GM12891 (cell line): Measurements from ENCODE around the gene CCDC110. TPM values are rescaled to one million over a fixed set of nuclear protein-coding genes. Genes with fewer than 3 reads are reported as not detected.
"Not testable (repeated sequence)": the region's sequence is repeated elsewhere in the genome, so short reads cannot be mapped to it uniquely, and the experiment has no call there.

Source experiments
- DNase-seq: peaks from one replicate; pipeline ENCODE4 v3.0.0; 2011; ENCODE audit warnings: low spot score; ENCODE audit not compliant: insufficient read length
- FAIRE-seq: peaks from 2 replicates; lab custom pipeline; 2011; peaks lifted over from hg19 to GRCh38; lab: Jason Lieb, UNC
- PAX5 ChIP-seq: IDR thresholded peaks from 2 replicates; pipeline ENCODE4 v1.6.1; 2011; ENCODE audit warnings: low read length, moderate library complexity, mild to moderate bottlenecking; ENCODE audit not compliant: insufficient read depth, severe bottlenecking
- POLR2A ChIP-seq: IDR thresholded peaks from 2 replicates; pipeline ENCODE4 v1.6.1; 2011; ENCODE audit warnings: low read depth, low read length, control low read depth
- POLR2AphosphoS5 ChIP-seq: IDR thresholded peaks from 2 replicates; pipeline ENCODE4 v1.6.1; 2011; ENCODE audit warnings: low read depth, low read length, control low read depth
- POU2F2 ChIP-seq: IDR thresholded peaks from 2 replicates; pipeline ENCODE4 v1.6.1; 2011; ENCODE audit warnings: low read depth, mild to moderate bottlenecking, control low read depth, low read length, moderate library complexity
- SPI1 ChIP-seq: IDR thresholded peaks from 2 replicates; pipeline ENCODE4 v1.6.1; 2011; ENCODE audit warnings: low read depth, low read length, control low read depth
- TAF1 ChIP-seq: IDR thresholded peaks from 2 replicates; pipeline ENCODE4 v1.6.1; 2011; ENCODE audit warnings: low read depth, low read length, control low read depth
- polyA plus RNA-seq: library from polyadenylated mRNA; unstranded; fragments of >200 nt; gene quantifications from one replicate; pipeline ENCODE4 v1.2.1, GENCODE V29; 2012; ENCODE audit warnings: low read depth, missing spikeins, inconsistent platforms; ENCODE audit not compliant: missing spikeins

Gene CCDC110
- polyA plus RNA-seq = 1.4 TPM

DNA sequence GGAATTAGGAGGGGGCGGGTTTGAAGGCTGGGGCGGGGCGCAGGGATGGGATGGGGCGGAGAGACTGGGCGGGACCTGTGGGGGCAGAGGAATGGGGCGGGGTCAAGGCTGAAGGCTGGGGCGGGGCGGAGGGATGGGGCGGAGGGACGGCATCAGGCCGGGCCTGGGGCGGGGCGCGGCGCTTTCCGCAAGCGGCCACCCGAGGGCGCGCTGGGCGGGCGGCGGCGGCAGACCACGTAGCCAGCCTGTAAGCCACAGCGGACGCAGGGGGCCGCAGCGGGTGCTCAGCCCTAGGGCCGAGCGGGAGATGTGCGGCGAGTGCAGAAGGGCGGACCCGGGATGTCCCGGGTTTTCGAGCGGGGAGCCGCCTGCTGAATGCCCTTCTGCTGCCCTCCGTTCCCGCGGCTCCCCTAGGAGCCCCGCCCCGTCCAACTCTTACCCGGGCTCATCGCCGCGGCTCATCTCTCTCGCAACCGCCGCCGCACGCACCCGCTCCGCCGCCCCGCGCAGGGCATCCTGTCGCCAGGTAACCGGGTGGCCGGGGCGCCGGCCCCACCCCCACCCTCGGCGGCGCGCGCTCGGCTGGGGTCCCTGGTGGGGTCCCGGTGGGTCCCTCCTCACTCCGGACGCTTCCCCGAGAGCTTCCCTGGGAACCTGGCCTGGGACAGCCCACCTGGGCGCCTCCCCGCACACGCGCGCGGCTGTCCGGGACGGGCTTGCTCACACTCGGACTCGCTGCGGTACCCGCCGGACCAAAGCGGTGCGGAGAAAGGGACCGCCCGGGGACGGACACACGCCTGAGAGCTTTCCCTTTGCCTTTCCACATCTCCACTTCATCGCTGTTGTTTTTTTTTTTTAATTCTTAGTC is at the start of gene CCDC110:
TSS of gene CCDC110 (minus strand) at position 499 of the 868 bp plus-strand sequence. CDS start at position 449, 50 bp downstream.
- peak; percentile 89 for FAIRE-seq
- DNase-seq = peak; percentile 92
- TF ChIP-seq TAF1 (no peak), POLR2AphosphoS5 (no peak), POLR2A (no peak), POU2F2 (no peak; the same call in 1 of the 2 replicates), SPI1 (no peak), PAX5 (peak; percentile 32)

DNA sequence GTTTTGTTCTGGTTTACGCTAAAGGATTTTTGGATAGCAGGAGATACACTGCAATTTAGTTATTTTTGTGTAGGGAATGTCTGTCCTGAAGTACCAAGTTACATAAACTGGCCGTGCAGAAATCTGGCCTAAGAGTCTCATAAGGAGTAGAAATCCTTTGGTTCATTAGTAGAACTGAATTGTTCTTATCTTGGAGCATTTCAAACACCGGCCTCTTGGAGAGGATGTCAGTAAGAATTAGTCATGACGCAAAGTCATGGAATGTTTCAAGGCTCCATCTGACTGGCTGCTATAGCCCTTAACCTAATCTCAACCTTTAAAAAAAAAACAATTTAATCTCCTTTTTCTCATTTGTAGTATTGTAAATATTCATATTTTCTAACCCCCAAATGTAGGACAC is 48.6 kb upstream of the CCDC110 start:
- FAIRE-seq (no peak), DNase-seq (no peak)
- TF ChIP-seq TAF1 = no peak
- no peak for TF ChIP-seq POLR2A
- TF ChIP-seq SPI1 = no peak
- no peak for TF ChIP-seq PAX5
- TF ChIP-seq POLR2AphosphoS5 = no peak
- TF ChIP-seq POU2F2 = no peak

DNA sequence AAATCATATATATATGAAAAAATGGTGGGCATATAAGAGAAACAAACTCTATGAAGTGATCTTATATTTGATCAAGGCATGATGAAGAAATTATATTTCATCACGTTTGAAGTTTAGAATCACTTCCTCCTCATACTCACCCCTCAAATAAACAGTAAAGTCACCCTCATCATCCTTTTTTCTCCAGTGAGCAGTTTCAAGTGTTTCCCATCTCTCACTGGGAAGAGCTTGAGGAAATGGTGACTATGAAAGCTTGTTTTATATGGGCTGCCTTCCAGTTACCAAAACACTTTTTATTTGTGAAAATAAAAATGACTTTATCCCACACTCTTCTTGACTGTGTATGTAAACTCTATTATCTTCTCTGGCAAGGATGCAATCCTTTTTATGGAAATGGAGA is 47.0 kb upstream of the CCDC110 start:
- DNase-seq (no peak), FAIRE-seq (no peak)
- TF ChIP-seq POLR2A = no peak
- no peak for TF ChIP-seq SPI1
- TF ChIP-seq POLR2AphosphoS5 = no peak
- no peak for TF ChIP-seq PAX5
- no peak for TF ChIP-seq POU2F2
- no peak for TF ChIP-seq TAF1

DNA sequence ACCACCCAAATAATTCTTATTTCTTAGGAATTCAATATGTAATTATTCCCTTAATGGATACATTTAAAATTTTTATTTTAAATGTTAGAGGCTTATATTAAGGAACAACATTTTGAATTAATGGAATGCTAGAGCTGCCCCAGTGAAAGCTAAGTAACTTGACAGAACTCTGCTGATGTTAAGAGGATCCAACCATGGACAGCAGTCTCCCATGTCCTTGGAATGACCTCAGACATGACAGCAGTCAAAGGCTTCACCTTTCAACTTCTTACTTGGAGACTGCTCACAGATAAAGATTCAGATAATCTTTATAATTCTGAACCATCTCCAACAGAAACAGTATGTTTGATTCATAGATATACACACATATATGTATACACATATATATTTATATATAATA is 46.5 kb upstream of the CCDC110 start:
- TF ChIP-seq POU2F2 = no peak
- TF ChIP-seq POLR2A = no peak
- no peak for TF ChIP-seq SPI1
- TF ChIP-seq PAX5 = no peak
- no peak for TF ChIP-seq POLR2AphosphoS5
- no peak for TF ChIP-seq TAF1
- FAIRE-seq = no peak
- no peak for DNase-seq

DNA sequence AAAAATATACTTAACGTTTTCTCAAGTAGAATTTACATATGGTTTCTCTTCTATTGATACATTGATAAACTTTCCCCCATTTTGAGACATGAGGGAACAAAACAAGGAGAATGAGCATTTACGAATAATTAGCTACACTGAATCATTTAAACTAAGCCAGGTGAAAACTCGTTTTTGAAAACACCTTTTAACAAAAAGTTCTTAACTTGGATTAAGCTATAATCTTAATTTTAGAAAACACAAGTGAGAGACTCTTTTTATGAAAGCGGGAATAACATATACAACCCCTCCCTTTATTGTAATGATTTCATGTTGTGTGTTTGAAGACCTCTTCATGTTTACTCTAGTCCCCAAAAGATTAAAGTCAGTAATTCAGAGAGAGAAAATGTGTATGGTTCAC is 43.7 kb upstream of the CCDC110 start:
- TF ChIP-seq POLR2AphosphoS5 = no peak
- no peak for TF ChIP-seq TAF1
- no peak for TF ChIP-seq SPI1
- TF ChIP-seq POLR2A = no peak
- no peak for TF ChIP-seq PAX5
- TF ChIP-seq POU2F2 = no peak
- DNase-seq (no peak), FAIRE-seq (no peak)

DNA sequence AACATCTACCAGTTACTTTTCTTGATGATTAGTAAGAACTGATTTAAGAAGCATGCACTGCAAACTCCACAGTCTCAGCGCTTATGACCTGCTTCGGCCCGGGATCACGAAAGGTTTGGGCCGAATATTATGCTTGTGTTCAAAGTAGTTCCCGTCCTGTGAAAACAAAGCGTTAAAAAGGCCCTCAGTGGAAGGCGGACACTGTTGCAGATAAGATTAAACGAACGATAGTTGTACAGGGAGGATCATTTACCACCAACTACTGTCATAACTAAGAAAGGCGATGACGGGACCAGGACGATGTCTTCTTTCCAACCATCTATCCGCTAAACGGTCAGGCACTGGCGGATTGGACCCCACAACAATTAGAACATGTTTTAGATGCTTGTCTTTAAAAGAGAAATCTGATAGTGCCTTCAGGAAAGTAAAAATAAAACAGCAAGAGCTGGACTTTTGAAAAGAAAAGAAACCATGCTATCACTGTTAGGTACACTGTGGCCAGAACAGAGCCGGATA is 42.7 kb upstream of the CCDC110 start:
- no peak for FAIRE-seq
- no peak for DNase-seq
- TF ChIP-seq POU2F2 = no peak
- no peak for TF ChIP-seq POLR2AphosphoS5
- TF ChIP-seq TAF1 = no peak
- TF ChIP-seq SPI1 = no peak
- no peak for TF ChIP-seq POLR2A
- TF ChIP-seq PAX5 = no peak

DNA sequence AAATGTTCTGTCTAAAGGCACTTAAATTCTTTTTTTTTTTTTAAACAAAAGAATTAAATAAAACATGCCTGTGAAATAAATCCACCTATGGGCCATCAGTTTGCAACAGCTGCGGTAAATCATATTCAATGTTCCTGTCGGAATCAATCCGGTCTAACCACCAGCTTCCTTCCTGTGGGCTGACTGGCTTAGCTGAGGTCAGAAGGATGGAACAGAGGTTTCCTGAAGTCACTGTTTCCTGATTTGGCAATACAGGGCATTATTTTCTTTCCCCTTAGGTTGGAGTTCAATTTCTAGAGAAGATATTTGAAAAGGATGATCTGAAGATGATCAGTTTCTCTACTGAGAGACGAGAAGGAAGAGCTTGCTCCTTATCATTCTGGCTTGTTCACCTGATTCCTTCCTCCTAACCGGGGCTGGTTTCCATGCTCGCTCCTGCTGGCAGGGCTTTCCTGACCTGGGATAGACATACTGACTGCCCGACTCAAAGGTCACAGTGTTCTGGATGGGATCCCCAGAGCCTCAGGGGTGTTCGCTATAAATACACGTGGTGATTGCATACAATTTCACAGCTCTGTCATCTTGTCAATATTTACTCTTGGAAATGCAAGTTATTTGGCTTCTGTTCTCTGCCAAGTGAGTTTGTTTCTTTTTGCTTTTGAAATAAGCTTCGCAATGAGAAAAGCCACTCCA is 42.1 kb upstream of the CCDC110 start:
- FAIRE-seq (no peak), DNase-seq (no peak)
- TF ChIP-seq TAF1 (no peak), SPI1 (no peak), POLR2A (no peak), POU2F2 (no peak), POLR2AphosphoS5 (no peak), PAX5 (no peak)

DNA sequence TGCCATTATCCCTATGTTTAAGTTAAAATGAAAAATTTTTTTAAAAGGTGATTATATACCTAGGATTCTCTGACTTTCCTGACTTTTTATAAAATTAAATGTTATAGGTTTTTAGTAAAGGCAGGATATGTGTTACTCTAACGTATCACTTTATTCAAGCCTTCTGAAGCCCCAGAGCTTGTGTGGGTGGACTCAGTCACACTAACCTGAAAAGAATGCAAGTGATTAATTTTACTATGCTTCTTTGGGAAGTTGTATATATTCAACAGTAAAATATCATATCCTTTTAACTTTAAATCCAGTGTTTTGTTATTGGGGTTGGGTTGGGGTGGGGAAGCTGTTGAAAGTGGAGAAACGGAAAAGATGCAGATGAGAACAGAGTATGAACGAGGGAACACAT is 41.0 kb upstream of the CCDC110 start:
- FAIRE-seq (no peak), DNase-seq (no peak)
- TF ChIP-seq POLR2A (no peak), TAF1 (no peak), POU2F2 (no peak)

DNA sequence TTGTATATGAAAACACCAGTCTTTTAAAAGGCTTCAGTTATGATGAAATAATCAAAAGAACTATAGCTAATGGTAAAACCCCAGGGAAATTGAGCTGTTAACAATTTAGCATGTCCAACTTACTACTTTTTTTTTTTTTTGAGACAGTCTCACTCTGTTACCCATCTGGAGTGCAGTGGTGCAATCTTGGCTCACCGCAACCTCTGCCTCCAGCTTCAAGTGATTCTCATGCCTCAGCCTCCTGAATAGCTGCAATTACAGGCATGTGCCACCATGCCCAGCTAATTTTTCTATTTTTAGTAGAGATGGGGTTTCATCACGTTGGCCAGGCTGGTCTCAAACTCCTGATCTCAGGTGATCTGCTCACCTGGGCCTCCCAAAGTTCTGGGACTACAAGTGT is 39.7 kb upstream of the CCDC110 start:
- FAIRE-seq = not testable (repeated sequence)

DNA sequence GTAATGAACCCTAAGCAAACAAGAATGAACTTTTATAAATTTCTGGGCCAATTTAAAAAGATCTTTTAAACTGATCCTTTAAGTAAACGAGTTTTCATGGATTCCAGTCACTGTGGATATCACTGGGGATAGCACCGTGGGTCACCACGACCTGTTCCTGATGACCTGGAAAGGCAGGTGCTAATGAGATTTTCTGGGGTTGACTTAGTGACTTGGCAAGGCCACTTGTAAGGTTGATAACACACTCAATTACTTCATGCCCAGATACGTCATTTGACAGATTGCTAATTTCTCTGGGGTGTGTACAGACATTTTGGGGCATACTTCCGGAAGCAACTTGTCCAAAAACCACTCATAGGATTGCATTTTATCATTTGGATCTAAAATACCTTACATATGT is 39.3 kb upstream of the CCDC110 start:
- TF ChIP-seq TAF1 = no peak
- TF ChIP-seq POLR2A = no peak
- TF ChIP-seq SPI1 = no peak
- no peak for TF ChIP-seq POLR2AphosphoS5
- TF ChIP-seq PAX5 = no peak
- no peak for TF ChIP-seq POU2F2
- FAIRE-seq = no peak
- no peak for DNase-seq

More for the DNA sequence above, 39.7 kb upstream of the CCDC110 start:
- not testable (repeated sequence) for DNase-seq
